Keratinocyte (primary cell): ENCODE measurements around the gene HLA-DRB1. TPM values are rescaled to one million over a fixed set of nuclear protein-coding genes. Genes with fewer than 3 reads are reported as not detected.
"Not testable (repeated sequence)": the region's sequence is repeated elsewhere in the genome, so short reads cannot be mapped to it uniquely, and the experiment has no call there.

Experiments used
- DNase-seq: peaks from one replicate; pipeline ENCODE4 v3.0.0-alpha.2; 2011; ENCODE audit warnings: low read depth, missing footprints, low spot score
- FAIRE-seq: peaks from 2 replicates; lab custom pipeline; 2011; peaks lifted over from hg19 to GRCh38; lab: Jason Lieb, UNC
- H2AFZ ChIP-seq: 2 replicates; pipeline ENCODE4 v1.6.0; 2012; ENCODE audit warnings: low read length, control low read depth, inconsistent platforms; ENCODE audit not compliant: control insufficient read depth
- H3K27ac ChIP-seq: 2 replicates; pipeline ENCODE4 v1.5.1; 2011; ENCODE audit warnings: low read length; ENCODE audit not compliant: control insufficient read depth, insufficient read depth
- H3K27me3 ChIP-seq: 3 replicates; pipeline ENCODE4 v1.6.0; 2011; ENCODE audit warnings: low read length; ENCODE audit not compliant: control insufficient read depth, insufficient read depth; ENCODE audit errors: extremely low read depth
- H3K36me3 ChIP-seq, 2 experiments: 2 replicates in 1 of 2; 3 replicates in 1 of 2; pipeline ENCODE4 v1.5.1; 2011; ENCODE audit warnings: low read length in 2 of 2, mild to moderate bottlenecking in 1 of 2; ENCODE audit not compliant: control insufficient read depth in 2 of 2, insufficient read depth in 2 of 2; ENCODE audit errors: extremely low read depth in 1 of 2
- H3K4me1 ChIP-seq: 3 replicates; pipeline ENCODE4 v1.5.1; 2011; ENCODE audit warnings: low read length; ENCODE audit not compliant: control insufficient read depth, insufficient read depth; ENCODE audit errors: extremely low read depth
- H3K4me2 ChIP-seq: 3 replicates; pipeline ENCODE4 v1.6.0; 2011; ENCODE audit warnings: low read depth, low read length; ENCODE audit not compliant: control insufficient read depth, insufficient read depth; ENCODE audit errors: extremely low read depth
- H3K4me3 ChIP-seq, 3 experiments: fragments of 200-600 bp in 1 of 3; sonication (generic) in 1 of 3; 2 replicates in 2 of 3; 3 replicates in 1 of 3; pipeline ENCODE4 v1.5.1; 2011 to 2016; ENCODE audit warnings: low read length in 3 of 3, mild to moderate bottlenecking in 3 of 3, control low read depth in 2 of 3, inconsistent platforms in 1 of 3, low read depth in 1 of 3, mixed read lengths in 1 of 3, mixed run types in 1 of 3, moderate library complexity in 1 of 3; ENCODE audit not compliant: control insufficient read depth in 2 of 3, insufficient read depth in 2 of 3; ENCODE audit errors: extremely low read depth in 1 of 3
- H3K79me2 ChIP-seq: 2 replicates; pipeline ENCODE4 v1.6.0; 2012; ENCODE audit warnings: low read length; ENCODE audit not compliant: control insufficient read depth, insufficient read depth
- H3K9ac ChIP-seq: 3 replicates; pipeline ENCODE4 v1.6.0; 2011; ENCODE audit warnings: low read length; ENCODE audit not compliant: control insufficient read depth, insufficient read depth; ENCODE audit errors: extremely low read depth
- H3K9me1 ChIP-seq: 3 replicates; pipeline ENCODE4 v1.6.0; 2011; ENCODE audit warnings: low read length; ENCODE audit not compliant: control insufficient read depth, insufficient read depth; ENCODE audit errors: extremely low read depth
- H3K9me3 ChIP-seq: 2 replicates; pipeline ENCODE4 v1.5.1; 2012; ENCODE audit warnings: low read depth, low read length; ENCODE audit not compliant: control insufficient read depth
- H4K20me1 ChIP-seq: 3 replicates; pipeline ENCODE4 v1.6.0; 2011; ENCODE audit warnings: low read length; ENCODE audit not compliant: control insufficient read depth, insufficient read depth; ENCODE audit errors: extremely low read depth
- EZH2 ChIP-seq: IDR thresholded peaks from one replicate; pipeline ENCODE4 v1.6.1; 2012; ENCODE audit warnings: inconsistent platforms, mild to moderate bottlenecking, low read length, moderate library complexity
- dilution Hi-C: fragments of 300-500 bp; cut with MboI; formaldehyde crosslinking; loops from one replicate; pipeline ENCODE4 v1.7.0; 2020; ENCODE audit warnings: low sequenced_read_pairs; ENCODE audit not compliant: extremely low pct_ligation_motif_present
- polyA plus RNA-seq, 5 experiments: library from polyadenylated mRNA; depleted of rRNA in 3 of 5; stranded (reverse) in 3 of 5; stranded (forward) in 1 of 5; unstranded in 1 of 5; fragments of >200 nt; gene quantifications; 1 replicate in 1 of 5; 2 replicates in 3 of 5; 3 replicates in 1 of 5; pipeline versions ENCODE4 v1.2.1 to v1.2.3, GENCODE V29; 2011 to 2012; ENCODE audit warnings: missing spikeins in 2 of 5, low read depth in 1 of 5, low replicate concordance in 1 of 5
- TF ChIP-seq, protein P1 (sequence below), 3 experiments: IDR thresholded peaks in 1 of 3; conservative IDR thresholded peaks in 1 of 3; optimal IDR thresholded peaks in 1 of 3; 2 replicates in 2 of 3; 3 replicates in 1 of 3; pipeline versions ENCODE3 to v1.5.1; 2011; ENCODE audit warnings: low read length in 3 of 3, mild to moderate bottlenecking in 3 of 3, moderate library complexity in 2 of 3, control low read depth in 1 of 3, inconsistent platforms in 1 of 3; ENCODE audit not compliant: insufficient read depth in 2 of 3; ENCODE audit errors: extremely low read depth in 1 of 3

HLA-DRB1 gene
- polyA plus RNA-seq, 1 donor (not counting 4 experiments of a cell fraction or from before 2014, with no cell fraction given) = 0.12 TPM

DNA sequence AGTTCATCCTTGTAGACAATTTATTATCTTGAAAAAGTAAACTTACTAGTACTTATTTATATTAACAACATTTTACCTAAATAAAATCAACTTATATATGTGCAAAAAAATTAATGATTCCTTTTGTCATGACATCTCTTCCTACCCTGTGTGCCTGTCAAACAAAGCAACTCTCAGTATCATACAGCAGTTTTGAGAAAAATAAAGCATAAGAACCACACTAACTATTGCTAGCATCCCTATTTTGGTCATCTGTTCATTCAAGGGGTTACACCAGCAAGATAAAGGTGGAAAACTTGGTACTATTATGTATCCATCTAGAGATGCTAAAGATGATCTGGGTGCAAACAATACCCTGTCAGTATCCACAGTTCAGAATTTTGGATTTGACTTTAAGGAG is 7.4 kb upstream of the HLA-DRB1 start:
- no peak for FAIRE-seq
- H3K4me3 ChIP-seq = no peak overlapping the region

DNA sequence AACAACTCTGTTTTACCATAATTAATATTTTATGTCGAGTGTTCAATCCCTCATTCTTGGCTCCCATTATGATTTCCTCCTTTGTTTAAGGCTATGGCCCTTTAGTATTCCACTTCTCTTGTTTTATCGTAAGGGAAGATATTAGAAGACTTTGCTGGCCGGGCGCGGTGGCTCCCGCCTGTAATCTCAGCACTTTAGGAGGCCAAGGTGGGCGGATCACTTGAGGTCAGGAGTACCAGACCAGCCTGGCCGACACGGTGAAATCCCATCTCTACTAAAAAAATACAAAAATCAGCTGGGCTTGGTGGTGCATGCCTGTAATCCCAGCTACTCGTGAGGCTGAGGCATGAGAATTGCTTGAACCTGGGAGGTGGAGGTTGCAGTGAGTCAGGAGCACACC is 1.1 kb upstream of the HLA-DRB1 start:
- H2AFZ ChIP-seq, H3K27me3 ChIP-seq, H3K27ac ChIP-seq, DNase-seq, H3K79me2 ChIP-seq, H3K4me2 ChIP-seq, H3K4me3 ChIP-seq, H4K20me1 ChIP-seq, H3K4me1 ChIP-seq, H3K9me3 ChIP-seq, FAIRE-seq, H3K9me1 ChIP-seq, H3K36me3 ChIP-seq, H3K9ac ChIP-seq, dilution Hi-C loops: not testable (repeated sequence)

More for the DNA sequence above, 7.4 kb upstream of the HLA-DRB1 start:
- Histone ChIP-seq H3K27ac (no peak overlapping the region), H4K20me1 (no peaks in the 10 kb centered on the region), H3K9me3 (no peaks in the 10 kb centered on the region), H3K4me2 (no peak overlapping the region), H3K9me1 (no peaks in the 10 kb centered on the region), H3K79me2 (no peaks in the 10 kb centered on the region), H2AFZ (no peak overlapping the region), H3K36me3 (no peaks in the 10 kb centered on the region), H3K27me3 (no peaks in the 10 kb centered on the region), H3K4me1 (no peaks in the 10 kb centered on the region), H3K9ac (no peak overlapping the region)
- DNase-seq = no peak
- TF ChIP-seq, protein P1, sequence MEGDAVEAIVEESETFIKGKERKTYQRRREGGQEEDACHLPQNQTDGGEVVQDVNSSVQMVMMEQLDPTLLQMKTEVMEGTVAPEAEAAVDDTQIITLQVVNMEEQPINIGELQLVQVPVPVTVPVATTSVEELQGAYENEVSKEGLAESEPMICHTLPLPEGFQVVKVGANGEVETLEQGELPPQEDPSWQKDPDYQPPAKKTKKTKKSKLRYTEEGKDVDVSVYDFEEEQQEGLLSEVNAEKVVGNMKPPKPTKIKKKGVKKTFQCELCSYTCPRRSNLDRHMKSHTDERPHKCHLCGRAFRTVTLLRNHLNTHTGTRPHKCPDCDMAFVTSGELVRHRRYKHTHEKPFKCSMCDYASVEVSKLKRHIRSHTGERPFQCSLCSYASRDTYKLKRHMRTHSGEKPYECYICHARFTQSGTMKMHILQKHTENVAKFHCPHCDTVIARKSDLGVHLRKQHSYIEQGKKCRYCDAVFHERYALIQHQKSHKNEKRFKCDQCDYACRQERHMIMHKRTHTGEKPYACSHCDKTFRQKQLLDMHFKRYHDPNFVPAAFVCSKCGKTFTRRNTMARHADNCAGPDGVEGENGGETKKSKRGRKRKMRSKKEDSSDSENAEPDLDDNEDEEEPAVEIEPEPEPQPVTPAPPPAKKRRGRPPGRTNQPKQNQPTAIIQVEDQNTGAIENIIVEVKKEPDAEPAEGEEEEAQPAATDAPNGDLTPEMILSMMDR (optimal IDR thresholded peaks at IDR 0.05 in 1 of 3, IDR thresholded peaks at IDR 0.05 in 1 of 3, conservative IDR thresholded peaks at IDR 0.05 in 1 of 3; ENCODE audit: extremely low read depth in 1 of 3, insufficient read depth in 2 of 3, low read length in 3 of 3) = no peak
- no peak for TF ChIP-seq EZH2
- dilution Hi-C loops = no loop called here

DNA sequence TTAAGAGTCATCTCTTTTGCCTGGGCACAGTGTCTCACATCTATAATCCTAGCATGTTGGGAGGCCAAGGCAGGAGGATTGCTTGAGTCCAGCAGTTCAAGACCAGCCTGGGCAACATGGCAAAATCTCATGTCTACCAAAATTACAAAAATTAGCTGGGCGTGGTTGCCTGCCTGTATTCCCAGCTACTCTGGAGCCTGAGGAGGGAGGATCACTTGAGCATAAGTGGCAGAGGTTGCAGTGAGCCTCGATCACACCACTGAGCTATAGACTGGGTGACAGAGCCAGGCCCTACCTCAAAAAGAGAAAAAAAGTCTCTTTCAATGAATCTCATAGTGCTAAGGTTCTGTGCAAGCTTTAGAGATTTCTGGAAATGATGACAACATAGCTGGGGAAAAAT is 1.5 kb downstream of the HLA-DRB1 start:
- no peak for DNase-seq
- Histone ChIP-seq H3K9ac (no peak overlapping the region), H3K4me3 (no peak overlapping the region), H3K27ac (no peak overlapping the region), H3K79me2 (no peaks in the 10 kb centered on the region), H3K9me3 (no peaks in the 10 kb centered on the region), H3K36me3 (no peaks in the 10 kb centered on the region), H3K4me2 (no peak overlapping the region), H3K27me3 (no peaks in the 10 kb centered on the region), H3K4me1 (no peaks in the 10 kb centered on the region), H4K20me1 (no peaks in the 10 kb centered on the region), H2AFZ (no peak overlapping the region), H3K9me1 (no peaks in the 10 kb centered on the region)
- TF ChIP-seq, protein P1 (optimal IDR thresholded peaks at IDR 0.05 in 1 of 3, IDR thresholded peaks at IDR 0.05 in 1 of 3, conservative IDR thresholded peaks at IDR 0.05 in 1 of 3; ENCODE audit: extremely low read depth in 1 of 3, insufficient read depth in 2 of 3, low read length in 3 of 3) = no peak
- TF ChIP-seq EZH2 = no peak
- no peak for FAIRE-seq
- dilution Hi-C loops = no loop called here
